GM10266 (cell line): Measurements from ENCODE around the gene GSE1.

Source experiments
- DNase-seq: peaks from one replicate; pipeline ENCODE4 v3.0.0; 2012; ENCODE audit errors: extremely low spot score
- CTCF ChIP-seq: IDR thresholded peaks from 2 replicates; pipeline ENCODE4 v1.5.1; 2012; ENCODE audit warnings: mild to moderate bottlenecking, low read depth; ENCODE audit not compliant: control insufficient read depth, insufficient read depth; ENCODE audit errors: missing control alignments

GSE1 gene

GRCh38 chr16:85654251-85655095, 41.4 kb downstream of the GSE1 start:
- no peak for DNase-seq
- no peak for TF ChIP-seq CTCF

- TF ChIP-seq CTCF: no peak
These were observed 42.4 kb downstream of the GSE1 start for GRCh38 chr16:85655216-85656129.

GRCh38 chr16:85656351-85657266, 43.5 kb downstream of the GSE1 start:
- TF ChIP-seq CTCF: no peak
- no peak for DNase-seq

More at GRCh38 chr16:85655216-85656129, 42.4 kb downstream of the GSE1 start:
- no peak for DNase-seq

- no peak for DNase-seq
- no peak for TF ChIP-seq CTCF
These were observed 44.1 kb downstream of the GSE1 start for GRCh38 chr16:85657267-85657650.

- DNase-seq: no peak
- no peak for TF ChIP-seq CTCF
These were observed 44.9 kb downstream of the GSE1 start for GRCh38 chr16:85657996-85658395.

GRCh38 chr16:85658504-85659326, 45.6 kb downstream of the GSE1 start:
- TF ChIP-seq CTCF: no peak
- no peak for DNase-seq
